A549 (cell line): Measurements from ENCODE around the gene TMEM117.

Experiments
- CTCF ChIP-seq: fragments of >200 bp; sonication (Bioruptor Twin); formaldehyde crosslinking; IDR thresholded peaks from 3 replicates; pipeline ENCODE4 v1.5.1; 2016
- HDAC2 ChIP-seq: fragments of 200-600 bp; sonication (generic); IDR thresholded peaks from 2 replicates; pipeline ENCODE4 v1.6.1; 2016
- HMGXB4 ChIP-seq: fragments of 250-450 bp; sonication (Bioruptor Pico); IDR thresholded peaks from 2 replicates; pipeline ENCODE4 v1.5.0; 2021; ENCODE audit warnings: mild to moderate bottlenecking, moderate library complexity, borderline replicate concordance
- MAFK ChIP-seq: fragments of 450-650 bp; IDR thresholded peaks from 2 replicates; pipeline ENCODE4 v1.6.1; 2014; ENCODE audit not compliant: partially characterized antibody
- MAX ChIP-seq: IDR thresholded peaks from 2 replicates; pipeline ENCODE4 v1.6.1; 2012
- POLR2A ChIP-seq: IDR thresholded peaks from 2 replicates; pipeline ENCODE4 v1.6.1; 2012; ENCODE audit warnings: mild to moderate bottlenecking, low read length

- no peak for TF ChIP-seq MAX
- no peak for TF ChIP-seq CTCF
- no peak for TF ChIP-seq POLR2A
- TF ChIP-seq HDAC2, result no peak
- no peak for TF ChIP-seq MAFK
- no peak for TF ChIP-seq HMGXB4 (CRISPR knock-in tag)
These were observed 110.1 kb downstream of the TMEM117 start for GRCh38 chr12:43945983-43946382.
